NCI-H2081 (cell line): Measurements from ENCODE around the gene TXNDC8.
A peak's percentile ranks its signal among the peaks of the same experiment; 100 is the strongest.

Experiments used
- DNase-seq, 2 experiments: peaks; one replicate each; lab custom pipeline; 2025; lab: John Stamatoyannopoulos, UW

TXNDC8 gene

DNA sequence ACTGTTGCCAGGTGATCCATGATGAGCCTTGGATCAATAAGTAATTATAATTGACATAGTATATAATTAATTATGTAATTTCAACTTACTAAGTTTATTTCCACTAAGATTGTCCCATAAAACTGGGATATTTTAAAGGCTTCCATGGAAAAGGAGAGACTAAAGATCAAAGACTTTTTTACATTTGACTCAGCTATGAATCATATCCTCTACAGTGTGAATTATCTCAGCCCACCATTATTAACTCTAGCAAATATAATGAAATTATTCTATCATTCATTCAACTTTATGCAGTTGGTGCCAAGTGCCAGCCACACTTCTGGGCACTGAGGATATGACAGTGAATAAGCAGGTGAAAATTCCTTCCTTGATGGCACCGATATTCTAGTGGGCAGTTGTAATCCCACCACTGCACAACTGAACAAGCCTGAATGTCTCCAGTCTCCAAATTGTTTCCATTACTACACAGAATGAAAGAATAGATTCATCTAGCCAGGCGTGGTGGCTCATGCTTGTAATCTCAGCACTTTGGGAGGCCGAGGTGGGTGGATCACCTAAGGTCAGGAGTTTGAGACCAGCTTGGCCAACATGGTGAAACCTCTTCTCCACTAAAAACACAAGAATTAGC, 59.5 kb downstream of the TXNDC8 start:
- DNase-seq: no peak

- no peak for DNase-seq
Observed at GRCh38 chr9:110276781-110277180, 60.9 kb downstream of the TXNDC8 start.

DNA sequence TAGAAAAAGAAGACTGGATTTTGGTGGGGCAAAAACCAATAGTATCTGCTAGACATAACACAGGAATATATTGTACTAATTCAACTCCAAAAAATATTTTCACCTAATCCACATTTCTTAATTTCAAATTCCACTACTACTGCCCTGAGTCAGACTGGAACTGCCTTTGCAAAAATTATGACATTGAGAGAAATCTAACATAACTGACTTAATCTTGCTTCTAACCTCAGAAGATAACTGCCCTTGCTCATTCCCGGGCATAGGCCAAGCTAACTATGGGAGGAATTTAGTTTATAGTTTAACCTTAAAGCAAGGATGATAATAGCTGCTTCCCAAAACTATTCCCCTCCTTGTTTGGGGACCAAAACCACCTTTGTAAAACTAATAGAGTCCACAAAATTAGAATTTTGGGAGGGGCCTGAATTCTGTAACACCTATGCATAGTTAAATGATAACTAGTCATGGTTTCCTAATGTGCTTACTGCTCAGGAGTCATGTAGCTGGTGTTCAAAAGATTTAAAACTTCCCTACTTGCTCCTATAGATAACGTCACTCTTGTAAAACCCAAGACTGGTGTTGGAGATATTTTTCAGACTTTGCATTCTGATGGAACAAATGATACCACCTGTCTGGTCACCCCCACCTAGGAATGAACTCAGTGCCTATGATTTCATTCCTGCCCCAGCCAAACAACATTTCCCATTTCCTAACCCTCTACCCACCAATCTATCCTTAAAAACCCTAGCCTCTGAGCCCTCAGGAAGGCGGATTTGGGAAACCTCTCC, 67.3 kb downstream of the TXNDC8 start:
- no peak for DNase-seq

- no peak for DNase-seq
Observed at GRCh38 chr9:110266795-110267194, 70.9 kb downstream of the TXNDC8 start.

DNA sequence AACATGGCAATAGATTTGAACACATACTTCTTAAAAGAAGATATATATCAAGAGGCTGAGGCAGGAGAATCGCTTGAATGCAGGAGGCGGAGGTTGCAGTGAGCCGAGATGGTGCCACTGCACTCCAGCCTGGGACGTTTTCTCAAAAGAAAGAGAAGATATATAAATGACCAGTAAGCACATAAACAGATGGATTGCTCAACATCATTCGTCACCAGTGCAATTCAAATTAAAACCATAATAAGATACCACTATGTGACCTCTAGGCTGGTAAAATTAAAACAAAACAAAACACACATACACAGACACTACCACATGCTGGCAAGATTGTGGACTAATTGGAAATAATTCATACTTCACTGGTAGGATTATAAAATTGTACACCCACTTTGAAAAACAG, 76.0 kb downstream of the TXNDC8 start:
- no peak for DNase-seq

- DNase-seq: peak in 1 of 2 experiments; percentile 5
Observed at GRCh38 chr9:110260911-110261310, 76.8 kb downstream of the TXNDC8 start.

DNA sequence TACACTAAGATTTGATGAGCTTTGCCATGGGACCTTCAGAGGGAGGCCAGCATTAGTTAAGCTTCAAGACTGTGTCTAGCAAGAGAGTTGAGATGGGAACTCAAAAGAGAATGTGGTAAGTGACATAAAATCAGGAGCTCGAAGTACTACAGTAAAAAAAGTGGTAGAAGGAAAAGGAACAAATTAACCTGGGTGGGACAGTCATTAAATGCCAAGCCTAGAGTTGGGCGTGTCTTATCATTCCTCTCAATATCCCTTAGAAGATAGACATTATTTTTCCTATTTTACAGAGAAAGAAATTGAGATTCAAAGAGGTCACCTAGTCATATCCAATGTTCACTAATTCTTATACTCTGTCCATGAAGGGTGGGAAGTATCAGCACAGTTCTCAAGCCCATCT, 78.1 kb downstream of the TXNDC8 start:
- DNase-seq: no peak

DNA sequence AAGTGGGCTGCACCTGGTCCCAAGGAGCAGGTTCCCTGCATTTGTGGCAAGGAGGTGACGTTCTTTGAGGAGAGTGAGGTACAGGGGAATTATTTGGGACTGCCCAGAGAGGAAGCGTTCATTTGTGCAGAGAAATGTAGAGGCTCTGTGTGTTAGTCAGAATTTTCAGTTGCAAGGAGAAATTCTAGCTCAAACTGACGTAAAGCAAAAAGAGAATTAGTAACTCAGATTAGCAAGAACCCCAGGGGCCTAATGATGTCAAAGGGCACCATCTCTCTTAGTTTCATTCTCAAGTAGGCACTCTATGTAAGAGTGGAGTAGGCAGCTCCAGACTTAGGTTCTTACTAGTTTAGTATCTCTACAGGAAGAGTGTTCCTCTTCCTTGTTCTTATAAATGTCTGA, 79.0 kb downstream of the TXNDC8 start:
- no peak for DNase-seq

DNA sequence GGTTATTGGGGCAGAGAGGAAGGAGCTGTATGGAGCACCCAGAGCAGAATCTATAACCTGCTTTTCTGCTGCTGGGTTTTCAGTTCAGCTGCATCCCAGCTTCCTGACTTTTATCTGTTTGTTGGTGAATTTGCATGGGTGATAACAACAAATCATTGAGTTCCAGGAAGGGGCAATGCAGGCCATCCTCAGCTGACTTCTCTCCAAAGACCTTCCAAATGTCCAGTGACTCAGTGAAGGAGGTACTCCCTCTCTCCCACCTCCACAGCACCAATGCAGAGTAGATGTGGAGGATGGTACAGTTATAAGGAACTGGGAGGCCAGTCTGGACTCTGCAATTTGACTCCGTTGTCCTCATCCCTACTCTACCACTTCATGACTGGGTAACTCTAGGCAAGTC, 79.7 kb downstream of the TXNDC8 start:
- no peak for DNase-seq

DNA sequence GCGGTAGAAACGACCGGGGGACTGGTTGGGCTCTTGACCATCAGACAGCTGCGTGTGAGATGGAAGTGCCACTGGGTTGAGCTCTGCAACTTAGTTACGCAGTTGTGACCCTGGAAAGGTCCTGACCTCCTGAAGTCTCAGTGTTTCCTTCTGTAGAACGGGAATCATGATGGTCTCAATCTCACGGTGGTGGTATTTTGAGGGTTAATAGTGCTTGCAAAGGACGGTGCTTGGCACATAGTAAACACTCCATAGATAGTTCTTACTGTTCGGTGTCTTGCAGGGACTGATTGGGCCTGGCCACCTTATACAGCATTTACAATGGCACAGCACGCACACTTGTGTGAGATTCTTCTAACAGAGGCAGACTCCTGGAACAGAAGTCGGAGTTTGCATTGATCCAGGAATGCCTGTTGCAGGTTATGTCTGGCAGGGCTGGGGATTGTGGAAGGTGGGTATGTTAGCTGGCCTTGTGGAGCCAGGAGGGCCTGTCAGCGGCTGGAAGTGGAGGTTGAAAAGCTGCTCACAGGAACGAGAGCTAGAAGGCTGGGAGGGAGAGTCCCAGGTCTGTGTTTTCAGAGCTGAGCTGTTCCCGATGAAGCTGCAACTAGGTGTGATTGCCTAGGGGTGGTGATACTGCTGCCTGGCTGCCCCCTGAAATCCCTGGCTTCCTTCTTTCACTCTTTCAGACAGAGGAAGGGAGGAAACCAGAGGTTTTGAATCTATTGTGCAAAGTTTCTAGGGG, 80.4 kb downstream of the TXNDC8 start:
- no peak for DNase-seq

DNA sequence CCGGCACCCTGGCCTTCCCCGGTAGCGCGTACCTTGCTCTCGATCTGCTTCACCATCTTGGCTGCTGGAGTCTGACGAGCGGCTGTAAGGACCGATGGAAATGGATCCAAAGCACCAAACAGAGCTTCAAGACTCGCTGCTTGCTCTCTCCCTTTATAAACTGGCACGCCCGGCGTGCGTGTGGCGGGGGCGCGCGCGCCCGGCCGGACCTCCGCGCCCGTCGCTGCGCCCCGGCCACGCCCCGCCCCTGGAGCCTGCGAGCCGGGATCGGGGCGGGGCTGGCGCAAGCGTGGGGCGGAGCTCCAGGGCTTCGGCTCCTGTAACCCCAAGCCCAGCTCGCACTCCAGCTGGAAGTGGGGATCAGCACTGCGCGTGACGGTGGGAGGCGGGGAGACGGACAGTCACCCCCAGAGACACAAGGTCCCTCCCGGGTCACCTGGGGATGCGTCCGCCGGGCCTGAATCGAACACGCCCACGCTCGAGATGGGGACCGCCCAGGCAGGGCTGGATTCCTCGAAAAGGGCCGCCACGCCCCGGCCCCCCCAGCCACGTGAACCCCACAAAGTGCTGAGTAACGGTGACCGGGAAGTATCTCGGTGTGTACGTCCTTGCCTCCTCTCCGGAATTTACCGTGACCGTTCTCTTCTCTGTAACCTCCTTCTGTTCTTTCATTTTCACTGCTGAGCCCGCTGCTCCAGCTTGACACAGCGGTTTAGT, 81.1 kb downstream of the TXNDC8 start, which contains the start of gene TXN:
Gene TXN (minus strand): TSS at position 128 of the 717 bp plus-strand sequence. CDS start 72 bp downstream, at position 56.
- DNase-seq: peak; percentile 72 to 85

GRCh38 chr9:110255463-110256379, 81.9 kb downstream of the TXNDC8 start:
- DNase-seq: peak; percentile 50 to 66

DNA sequence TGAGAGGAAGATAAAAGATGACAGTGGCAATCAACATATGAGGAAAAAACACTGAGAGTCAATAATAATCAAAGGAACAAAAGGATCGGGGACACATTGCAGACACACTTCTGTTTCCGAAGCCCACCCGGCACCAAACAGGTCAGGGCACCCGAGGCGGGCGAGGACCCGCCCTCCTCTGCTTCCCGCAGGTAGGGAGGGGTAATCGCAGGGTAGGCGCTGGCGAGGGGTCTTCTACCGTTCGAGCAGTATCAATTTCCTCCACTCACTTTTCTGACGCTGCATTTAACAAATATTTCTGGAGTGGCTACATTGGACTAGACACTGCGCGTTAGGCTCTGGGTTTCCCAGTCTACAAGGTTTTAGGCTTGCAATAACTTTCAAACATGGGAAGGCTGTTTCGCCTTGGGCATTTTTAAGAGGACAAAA, 82.6 kb downstream of the TXNDC8 start:
- no peak for DNase-seq

GRCh38 chr9:110254500-110254899, 83.2 kb downstream of the TXNDC8 start:
- DNase-seq: no peak
